Subcutaneous abdominal adipose tissue (tissue), 5 donors: Measurements from ENCODE around the gene CCDC192.

Source experiments
- H3K27ac ChIP-seq: one replicate; pipeline ENCODE4 v1.7.0; 2013; ENCODE audit warnings: low read depth, mild to moderate bottlenecking, inconsistent platforms, low read length, moderate library complexity
- H3K27me3 ChIP-seq, 5 donors: one replicate each; pipeline ENCODE4 v1.7.0; 2013; ENCODE audit warnings: low read length in 5 of 5, inconsistent platforms in 1 of 5; ENCODE audit not compliant: control insufficient read depth in 5 of 5, insufficient read depth in 4 of 5
- H3K36me3 ChIP-seq, 5 donors: one replicate each; pipeline ENCODE4 v1.7.0; 2013; ENCODE audit warnings: low read length in 5 of 5; ENCODE audit not compliant: control insufficient read depth in 5 of 5, insufficient read depth in 5 of 5
- H3K4me1 ChIP-seq, 5 donors: one replicate each; pipeline ENCODE4 v1.7.0; 2013; ENCODE audit warnings: low read length in 5 of 5, mild to moderate bottlenecking in 3 of 5, moderate library complexity in 1 of 5; ENCODE audit not compliant: control insufficient read depth in 5 of 5, insufficient read depth in 5 of 5
- H3K4me3 ChIP-seq, 5 donors: one replicate each; pipeline ENCODE4 v1.7.0; 2013; ENCODE audit warnings: low read length in 5 of 5, low read depth in 1 of 5
- H3K9ac ChIP-seq, 5 donors: one replicate each; pipeline ENCODE4 v1.7.0; 2013; ENCODE audit warnings: low read length in 5 of 5, mild to moderate bottlenecking in 4 of 5, moderate library complexity in 3 of 5
- H3K9me3 ChIP-seq, 5 donors: one replicate each; pipeline ENCODE4 v1.7.0; 2013; ENCODE audit warnings: low read length in 5 of 5; ENCODE audit not compliant: control insufficient read depth in 5 of 5
- donor health status: healthy.
- donor health status: healthy.
- donor health status: healthy.
- donor health status: healthy.
- donor health status: healthy.

Gene CCDC192

GRCh38 chr5:127957183-127957582 is 254.0 kb downstream of the CCDC192 start:
- peaks cover 2 to 40% (median 7%) of the 10 kb centered on the region in 5 donors for H3K4me1 ChIP-seq
- no peak overlapping the region for H3K4me3 ChIP-seq
- no peaks in the 10 kb centered on the region for H3K9me3 ChIP-seq
- no peak overlapping the region for H3K9ac ChIP-seq
- H3K27ac ChIP-seq: no peak overlapping the region
- no peaks in the 10 kb centered on the region for H3K36me3 ChIP-seq
- H3K27me3 ChIP-seq: no peaks in the 10 kb centered on the region

GRCh38 chr5:127957701-127958239 is 254.6 kb downstream of the CCDC192 start:
- H3K9me3 ChIP-seq: no peaks in the 10 kb centered on the region
- no peak overlapping the region for H3K9ac ChIP-seq
- peaks cover 2 to 40% (median 7%) of the 10 kb centered on the region in 5 donors for H3K4me1 ChIP-seq
- H3K27me3 ChIP-seq: no peaks in the 10 kb centered on the region
- no peaks in the 10 kb centered on the region for H3K36me3 ChIP-seq
- H3K27ac ChIP-seq: no peak overlapping the region
- H3K4me3 ChIP-seq: no peak overlapping the region

- H3K9ac ChIP-seq: no peak overlapping the region
- peaks cover 2 to 40% (median 7%) of the 10 kb centered on the region in 5 donors for H3K4me1 ChIP-seq
- H3K36me3 ChIP-seq: no peaks in the 10 kb centered on the region
- no peaks in the 10 kb centered on the region for H3K9me3 ChIP-seq
- no peaks in the 10 kb centered on the region for H3K27me3 ChIP-seq
- no peak overlapping the region for H3K4me3 ChIP-seq
- H3K27ac ChIP-seq: no peak overlapping the region
Observed at GRCh38 chr5:127958421-127959011, 255.3 kb downstream of the CCDC192 start.

GRCh38 chr5:127959152-127959764 is 256.1 kb downstream of the CCDC192 start:
- Histone ChIP-seq H3K27ac (no peak overlapping the region), H3K9me3 (no peaks in the 10 kb centered on the region), H3K27me3 (no peaks in the 10 kb centered on the region), H3K4me1 (peaks cover 4 to 40% (median 7%) of the 10 kb centered on the region in 5 donors), H3K9ac (no peak overlapping the region), H3K4me3 (no peak overlapping the region), H3K36me3 (peaks cover 0 to 2% (median 0%) of the 10 kb centered on the region in 5 donors)

- Histone ChIP-seq H3K27ac (no peak overlapping the region), H3K4me3 (no peak overlapping the region), H3K36me3 (peaks cover 0 to 2% (median 0%) of the 10 kb centered on the region in 5 donors), H3K9ac (no peak overlapping the region), H3K27me3 (no peaks in the 10 kb centered on the region), H3K4me1 (peaks cover 4 to 40% (median 7%) of the 10 kb centered on the region in 5 donors), H3K9me3 (no peaks in the 10 kb centered on the region)
Observed at GRCh38 chr5:127960270-127960691, 257.1 kb downstream of the CCDC192 start.

- H3K36me3 ChIP-seq: peaks cover 0 to 3% (median 2%) of the 10 kb centered on the region in 5 donors
- no peak overlapping the region for H3K9ac ChIP-seq
- no peak overlapping the region for H3K27ac ChIP-seq
- H3K4me1 ChIP-seq: peaks cover 4 to 40% (median 7%) of the 10 kb centered on the region in 5 donors
- no peaks in the 10 kb centered on the region for H3K27me3 ChIP-seq
- no peaks in the 10 kb centered on the region for H3K9me3 ChIP-seq
- no peak overlapping the region for H3K4me3 ChIP-seq
Observed at GRCh38 chr5:127961006-127961762, 258.0 kb downstream of the CCDC192 start.

GRCh38 chr5:127961763-127962145 is 258.6 kb downstream of the CCDC192 start:
- Histone ChIP-seq H3K36me3 (peaks cover 0 to 5% (median 2%) of the 10 kb centered on the region in 5 donors), H3K9me3 (no peaks in the 10 kb centered on the region), H3K27ac (no peak overlapping the region), H3K9ac (no peak overlapping the region), H3K4me3 (no peak overlapping the region), H3K27me3 (no peaks in the 10 kb centered on the region), H3K4me1 (peaks cover 4 to 40% (median 7%) of the 10 kb centered on the region in 5 donors)

- Histone ChIP-seq H3K36me3 (peaks cover 0 to 5% (median 2%) of the 10 kb centered on the region in 5 donors), H3K9me3 (no peaks in the 10 kb centered on the region), H3K4me3 (no peak overlapping the region), H3K27me3 (no peaks in the 10 kb centered on the region), H3K4me1 (peaks cover 4 to 40% (median 7%) of the 10 kb centered on the region in 5 donors), H3K27ac (no peak overlapping the region), H3K9ac (no peak overlapping the region)
Observed at GRCh38 chr5:127962491-127962890, 259.3 kb downstream of the CCDC192 start.

GRCh38 chr5:127963233-127963632 is 260.0 kb downstream of the CCDC192 start:
- peak overlapping the region in 1 of 5 donors; percentile 1 for H3K4me3 ChIP-seq
- H3K36me3 ChIP-seq: peaks cover 0 to 5% (median 2%) of the 10 kb centered on the region in 5 donors
- no peaks in the 10 kb centered on the region for H3K9me3 ChIP-seq
- H3K4me1 ChIP-seq: peaks cover 4 to 33% (median 7%) of the 10 kb centered on the region in 5 donors
- peak overlapping the region; percentile 13 for H3K27ac ChIP-seq
- no peak overlapping the region for H3K9ac ChIP-seq
- H3K27me3 ChIP-seq: no peaks in the 10 kb centered on the region

- H3K4me1 ChIP-seq: peaks cover 3 to 27% (median 7%) of the 10 kb centered on the region in 5 donors
- H3K9ac ChIP-seq: no peak overlapping the region
- peaks cover 0 to 5% (median 2%) of the 10 kb centered on the region in 5 donors for H3K36me3 ChIP-seq
- H3K9me3 ChIP-seq: no peaks in the 10 kb centered on the region
- peak overlapping the region; percentile 13 for H3K27ac ChIP-seq
- peak overlapping the region in 2 of 5 donors; percentile 1 to 7 for H3K4me3 ChIP-seq
- no peaks in the 10 kb centered on the region for H3K27me3 ChIP-seq
Observed at GRCh38 chr5:127963931-127964330, 260.7 kb downstream of the CCDC192 start.
